PC-3 (cell line): ENCODE results near the gene MSL3B.

Experiments
- ATAC-seq: fragments of 200-7000 bp; cut with Tn5 transposase; 2 replicates; pipeline ENCODE4 v1.9.1; 2020; ENCODE audit warnings: mild to moderate bottlenecking, moderate library complexity
- BruUV-seq: library from RNA; stranded (reverse); fragments of 400-500 nt; replicated peaks from 2 replicates; lab custom pipeline; 2021; lab: Mats Ljungman, UMichigan
- CTCF ChIA-PET: fragments of 300-600 bp; sonication (Branson Sonifier 250); formaldehyde crosslinking; loops from one replicate; lab custom pipeline; 2022; ENCODE audit warnings: antibody characterized with exemption; lab: Charles Lee
- POLR2A ChIA-PET: fragments of 300-600 bp; sonication (Branson Sonifier 250); formaldehyde crosslinking; loops from one replicate; lab custom pipeline; 2022; ENCODE audit warnings: antibody characterized with exemption; ENCODE audit not compliant: unreplicated experiment; lab: Charles Lee
- DNase-seq: peaks from one replicate; pipeline ENCODE4 v3.0.0-alpha.2; 2015
- H2AFZ ChIP-seq: fragments of 300-600 bp; sonication (generic); 2 replicates; pipeline ENCODE4 v1.6.0; 2016; ENCODE audit warnings: antibody characterized with exemption, low read length
- H3F3A ChIP-seq: fragments of 300-600 bp; sonication (generic); one replicate; pipeline ENCODE4 v1.6.0; 2017; ENCODE audit warnings: antibody characterized with exemption, low read length, control low read depth, mild to moderate bottlenecking; ENCODE audit not compliant: unreplicated experiment
- H3K27ac ChIP-seq: fragments of 300-600 bp; sonication (generic); 2 replicates; pipeline ENCODE4 v1.5.1; 2016; ENCODE audit warnings: mild to moderate bottlenecking, low read length
- H3K27me3 ChIP-seq: fragments of 300-600 bp; sonication (generic); 2 replicates; pipeline ENCODE4 v1.6.1; 2016; ENCODE audit warnings: low read length, mixed read lengths
- H3K36me3 ChIP-seq: fragments of 300-600 bp; sonication (generic); 2 replicates; pipeline ENCODE4 v1.6.1; 2016; ENCODE audit warnings: low read depth, mixed run types, low read length, mixed read lengths
- H3K4me1 ChIP-seq: fragments of 300-600 bp; sonication (generic); 2 replicates; pipeline ENCODE4 v1.5.1; 2016; ENCODE audit warnings: low read length; ENCODE audit not compliant: insufficient read depth
- H3K4me2 ChIP-seq: fragments of 300-600 bp; sonication (generic); 2 replicates; pipeline ENCODE4 v1.6.0; 2016; ENCODE audit warnings: low read length
- H3K4me3 ChIP-seq: fragments of 300-600 bp; sonication (generic); 2 replicates; pipeline ENCODE4 v1.5.1; 2016; ENCODE audit warnings: mild to moderate bottlenecking, low read length, mixed read lengths
- H3K79me2 ChIP-seq: fragments of 300-600 bp; sonication (generic); 2 replicates; pipeline ENCODE4 v1.6.1; 2017; ENCODE audit warnings: low read length, mixed read lengths
- H3K9ac ChIP-seq: fragments of 300-600 bp; sonication (generic); 2 replicates; pipeline ENCODE4 v1.6.0; 2016; ENCODE audit warnings: mild to moderate bottlenecking, low read length
- H3K9me2 ChIP-seq: fragments of 300-600 bp; sonication (generic); replicated peaks from 2 replicates; pipeline ENCODE4 v1.6.1; 2016; ENCODE audit warnings: mixed run types, low read length, mixed read lengths
- H3K9me3 ChIP-seq: fragments of 300-600 bp; sonication (generic); 2 replicates; pipeline ENCODE4 v1.6.1; 2016; ENCODE audit warnings: low read length, mixed read lengths
- H4K20me1 ChIP-seq: fragments of 300-600 bp; sonication (generic); 2 replicates; pipeline ENCODE4 v1.6.1; 2016; ENCODE audit warnings: low read length, mixed read lengths
- EZH2 ChIP-seq: fragments of 300-600 bp; sonication (generic); IDR thresholded peaks from one replicate; pipeline ENCODE4 v1.6.1; 2017; ENCODE audit warnings: antibody characterized with exemption, mild to moderate bottlenecking, low read length; ENCODE audit not compliant: unreplicated experiment
- EZH2phosphoT487 ChIP-seq: fragments of 300-600 bp; sonication (generic); IDR thresholded peaks from 2 replicates; pipeline ENCODE4 v1.6.1; 2018; ENCODE audit warnings: mild to moderate bottlenecking, antibody characterized with exemption, low read length, borderline replicate concordance
- intact Hi-C: fragments of 100-400 bp; cut with micrococcal nuclease; formaldehyde crosslinking; loops from 2 replicates; pipeline ENCODE4 v1.9.0; 2023
- TF ChIP-seq, protein P1 (sequence below): fragments of 300-600 bp; sonication (generic); conservative IDR thresholded peaks from 2 replicates; pipeline ENCODE4 v1.5.1; 2017; ENCODE audit warnings: antibody characterized with exemption, low read depth, mild to moderate bottlenecking, low read length

The MSL3B gene

GRCh38 chr2:233818639-233819621, 49.3 kb downstream of the MSL3B start:
- ChIA-PET CTCF (no interaction called here), POLR2A (no interaction called here)
- no peak overlapping the region for H3K27ac ChIP-seq
- H3F3A ChIP-seq = no peaks in the 10 kb centered on the region
- DNase-seq (no peak), ATAC-seq (no peak)
- BruUV-seq = no TSS peak
- H4K20me1 ChIP-seq = no peaks in the 10 kb centered on the region
- H3K36me3 ChIP-seq = no peaks in the 10 kb centered on the region
- no peak overlapping the region for H2AFZ ChIP-seq
- H3K79me2 ChIP-seq = no peaks in the 10 kb centered on the region
- intact Hi-C loops = no loop called here
- no peak overlapping the region for H3K4me2 ChIP-seq
- H3K9me2 ChIP-seq = no peaks in the 10 kb centered on the region
- H3K9me3 ChIP-seq = no peaks in the 10 kb centered on the region
- TF ChIP-seq EZH2 (no peak), EZH2phosphoT487 (no peak)
- TF ChIP-seq, protein P1, sequence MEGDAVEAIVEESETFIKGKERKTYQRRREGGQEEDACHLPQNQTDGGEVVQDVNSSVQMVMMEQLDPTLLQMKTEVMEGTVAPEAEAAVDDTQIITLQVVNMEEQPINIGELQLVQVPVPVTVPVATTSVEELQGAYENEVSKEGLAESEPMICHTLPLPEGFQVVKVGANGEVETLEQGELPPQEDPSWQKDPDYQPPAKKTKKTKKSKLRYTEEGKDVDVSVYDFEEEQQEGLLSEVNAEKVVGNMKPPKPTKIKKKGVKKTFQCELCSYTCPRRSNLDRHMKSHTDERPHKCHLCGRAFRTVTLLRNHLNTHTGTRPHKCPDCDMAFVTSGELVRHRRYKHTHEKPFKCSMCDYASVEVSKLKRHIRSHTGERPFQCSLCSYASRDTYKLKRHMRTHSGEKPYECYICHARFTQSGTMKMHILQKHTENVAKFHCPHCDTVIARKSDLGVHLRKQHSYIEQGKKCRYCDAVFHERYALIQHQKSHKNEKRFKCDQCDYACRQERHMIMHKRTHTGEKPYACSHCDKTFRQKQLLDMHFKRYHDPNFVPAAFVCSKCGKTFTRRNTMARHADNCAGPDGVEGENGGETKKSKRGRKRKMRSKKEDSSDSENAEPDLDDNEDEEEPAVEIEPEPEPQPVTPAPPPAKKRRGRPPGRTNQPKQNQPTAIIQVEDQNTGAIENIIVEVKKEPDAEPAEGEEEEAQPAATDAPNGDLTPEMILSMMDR = no peak
- H3K4me3 ChIP-seq = no peak overlapping the region
- no peak overlapping the region for H3K9ac ChIP-seq
- H3K27me3 ChIP-seq = no peaks in the 10 kb centered on the region
- no peaks in the 10 kb centered on the region for H3K4me1 ChIP-seq

DNA sequence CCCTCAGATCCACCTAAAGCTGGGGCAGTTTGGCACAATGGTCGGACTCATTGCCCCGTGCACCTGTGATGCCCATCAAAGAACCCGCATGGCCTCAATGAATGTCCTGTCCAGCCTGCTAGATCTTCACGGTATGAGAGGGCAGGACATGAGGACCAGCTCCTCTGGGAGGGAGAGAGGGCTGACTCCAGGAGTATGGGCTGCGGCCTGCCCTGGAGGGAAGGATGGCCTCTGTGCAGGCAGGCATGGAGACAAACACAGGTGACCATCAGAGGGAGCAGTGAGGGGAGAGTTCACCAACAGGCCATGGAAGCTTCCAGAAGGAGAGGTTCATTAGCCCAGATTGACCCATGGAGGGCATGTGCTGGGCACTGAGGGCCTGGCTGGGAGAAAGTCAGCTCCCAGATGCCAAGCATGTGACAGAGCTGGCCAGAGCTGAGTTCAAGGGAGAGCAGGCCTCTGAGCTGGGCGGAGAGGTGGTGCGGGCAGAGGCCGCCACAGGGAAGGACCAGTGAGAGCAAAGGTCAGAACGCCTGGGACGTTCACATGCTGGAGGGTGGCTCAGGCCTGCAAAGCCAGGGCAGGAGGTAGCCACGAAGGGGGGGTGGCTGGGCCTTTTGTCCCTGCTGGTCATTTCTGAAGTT, 50.1 kb downstream of the MSL3B start:
- Histone ChIP-seq H3K4me3 (no peak overlapping the region), H2AFZ (no peak overlapping the region), H3K79me2 (no peaks in the 10 kb centered on the region), H3K4me1 (no peaks in the 10 kb centered on the region), H3K9me3 (no peaks in the 10 kb centered on the region), H3K9me2 (no peaks in the 10 kb centered on the region), H3F3A (no peaks in the 10 kb centered on the region), H3K27ac (no peak overlapping the region), H3K4me2 (no peak overlapping the region), H3K9ac (no peak overlapping the region), H4K20me1 (no peaks in the 10 kb centered on the region), H3K36me3 (no peaks in the 10 kb centered on the region), H3K27me3 (no peaks in the 10 kb centered on the region)
- no peak for ATAC-seq
- POLR2A ChIA-PET = no interaction called here
- CTCF ChIA-PET = no interaction called here
- DNase-seq = no peak
- intact Hi-C loops = no loop called here
- BruUV-seq = no TSS peak
- TF ChIP-seq EZH2phosphoT487 (no peak), EZH2 (no peak)
- TF ChIP-seq, protein P1 = no peak
